Caco-2 (cell line): Measurements from ENCODE around the gene PLA2G4B. TPM values are rescaled to one million over a fixed set of nuclear protein-coding genes. Genes with fewer than 3 reads are reported as not detected.

Experiments
- BruUV-seq: library from RNA; stranded (reverse); fragments of 400-500 nt; replicated peaks from 2 replicates; lab custom pipeline; 2021; lab: Mats Ljungman, UMichigan
- CTCF ChIA-PET: fragments of 300-600 bp; sonication (Branson Sonifier 250); formaldehyde crosslinking; loops from one replicate; lab custom pipeline; 2022; ENCODE audit warnings: antibody characterized with exemption; lab: Charles Lee
- POLR2A ChIA-PET: fragments of 300-600 bp; sonication (Branson Sonifier 250); formaldehyde crosslinking; loops from one replicate; lab custom pipeline; 2022; ENCODE audit warnings: antibody characterized with exemption; lab: Charles Lee
- DNase-seq, 2 experiments: peaks; one replicate each; pipeline versions ENCODE4 v3.0.0 to v3.0.0-alpha.2; 2020 to 2022
- H3K27me3 ChIP-seq: replicated peaks from 2 replicates; pipeline ENCODE4 v1.6.0; 2011; ENCODE audit warnings: low read length; ENCODE audit not compliant: control insufficient read depth, insufficient read depth
- H3K36me3 ChIP-seq: 2 replicates; pipeline ENCODE4 v1.5.1; 2011; ENCODE audit warnings: low read length; ENCODE audit not compliant: control insufficient read depth, insufficient read depth
- H3K4me1 ChIP-seq: fragments of 250-450 bp; sonication (Bioruptor Pico); 2 replicates; pipeline ENCODE4 v1.5.1; 2020; ENCODE audit warnings: mild to moderate bottlenecking
- H3K4me3 ChIP-seq: 2 replicates; pipeline ENCODE4 v1.5.1; 2011; ENCODE audit warnings: low read depth, mild to moderate bottlenecking, control low read depth, low read length
- H3K9me3 ChIP-seq: fragments of 250-450 bp; sonication (Bioruptor Pico); 2 replicates; pipeline ENCODE4 v1.5.1; 2020; ENCODE audit warnings: mild to moderate bottlenecking, moderate library complexity
- H3K27ac Mint-ChIP-seq: one replicate; pipeline ENCODE4 v1.8.0; 2022; ENCODE audit warnings: mixed read lengths; ENCODE audit not compliant: unreplicated experiment
- H3K27me3 Mint-ChIP-seq: one replicate; pipeline ENCODE4 v1.8.0; 2022; ENCODE audit warnings: mixed read lengths; ENCODE audit not compliant: insufficient read depth, unreplicated experiment
- H3K36me3 Mint-ChIP-seq: one replicate; pipeline ENCODE4 v1.8.0; 2022; ENCODE audit warnings: mild to moderate bottlenecking, mixed read lengths; ENCODE audit not compliant: insufficient read depth, unreplicated experiment
- H3K4me1 Mint-ChIP-seq: one replicate; pipeline ENCODE4 v1.8.0; 2022; ENCODE audit warnings: low read depth, mixed read lengths; ENCODE audit not compliant: unreplicated experiment
- H3K4me3 Mint-ChIP-seq: one replicate; pipeline ENCODE4 v1.8.0; 2022; ENCODE audit warnings: mild to moderate bottlenecking, moderate library complexity, mixed read lengths; ENCODE audit not compliant: unreplicated experiment
- H3K9me3 Mint-ChIP-seq: one replicate; pipeline ENCODE4 v1.8.0; 2022; ENCODE audit warnings: mixed read lengths; ENCODE audit not compliant: unreplicated experiment
- CTCF ChIP-seq, 2 experiments: fragments of 200-600 bp in 1 of 2; IDR thresholded peaks; 1 replicate in 1 of 2; 2 replicates in 1 of 2; pipeline versions ENCODE4 v1.5.1 to v1.8.0; 2011 to 2022; ENCODE audit warnings: antibody characterized with exemption in 1 of 2, control low read depth in 1 of 2, inconsistent platforms in 1 of 2, low read depth in 1 of 2, low read length in 1 of 2, mild to moderate bottlenecking in 1 of 2, moderate library complexity in 1 of 2; ENCODE audit not compliant: insufficient read depth in 1 of 2, severe bottlenecking in 1 of 2, unreplicated experiment in 1 of 2
- intact Hi-C: fragments of 100-400 bp; cut with micrococcal nuclease; formaldehyde crosslinking; loops from one replicate; pipeline ENCODE4 v1.10.0; 2022; ENCODE audit not compliant: unreplicated experiment
- total RNA-seq: library from RNA; stranded (reverse); gene quantifications from 2 replicates; pipeline ENCODE4 v1.2.3, GENCODE V29; 2022

The PLA2G4B gene
- total RNA-seq, 1 experiment from 2014 or later = 6.0 TPM

- Histone ChIP-seq H3K36me3 (no peaks in the 10 kb centered on the region; the same call in none of the 2 replicates), H3K9me3 (no peaks in the 10 kb centered on the region), H3K4me1 (no peaks in the 10 kb centered on the region), H3K4me3 (no peak overlapping the region), H3K27me3 (no peaks in the 10 kb centered on the region)
- no TSS peak for BruUV-seq
- CTCF ChIA-PET = no interaction called here
- intact Hi-C loops = no loop called here
- no peak overlapping the region for H3K27ac Mint-ChIP-seq
- H3K27me3 Mint-ChIP-seq = no peaks in the 10 kb centered on the region
- H3K36me3 Mint-ChIP-seq = peaks cover 15% of the 10 kb centered on the region
- H3K4me3 Mint-ChIP-seq = no peak overlapping the region
- H3K9me3 Mint-ChIP-seq = no peaks in the 10 kb centered on the region
- no peaks in the 10 kb centered on the region for H3K4me1 Mint-ChIP-seq
- TF ChIP-seq CTCF (IDR thresholded peaks at IDR 0.05; ENCODE audit: insufficient read depth in 1 of 2, low read depth in 1 of 2, low read length in 1 of 2, severe bottlenecking in 1 of 2, unreplicated experiment in 1 of 2) = no peak
- POLR2A ChIA-PET = no interaction called here
- DNase-seq = no peak
Measured at GRCh38 chr15:41822471-41822870, 16.2 kb upstream of the PLA2G4B start.

DNA sequence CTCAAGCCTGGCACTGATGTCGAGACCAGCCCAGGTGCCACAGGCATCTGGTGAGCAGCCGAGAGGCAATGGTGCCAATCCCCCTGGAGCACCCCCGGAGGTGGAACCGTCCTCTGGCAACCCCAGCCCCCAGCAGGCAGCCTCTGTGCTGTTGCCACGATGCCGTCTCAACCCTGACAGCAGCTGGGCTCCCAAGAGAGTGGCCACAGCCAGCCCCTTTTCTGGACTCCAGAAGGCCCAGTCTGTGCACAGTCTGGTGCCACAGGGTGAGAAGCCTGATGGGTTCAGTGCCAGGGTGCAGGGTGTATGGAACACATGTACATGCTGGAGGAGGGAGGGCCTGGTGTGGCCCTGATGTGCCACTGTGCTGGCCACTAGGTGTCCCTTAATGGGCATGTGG lies 15.7 kb upstream of the PLA2G4B start:
- Mint-ChIP-seq H3K4me3 (no peak overlapping the region), H3K4me1 (no peaks in the 10 kb centered on the region), H3K9me3 (no peaks in the 10 kb centered on the region), H3K27ac (no peak overlapping the region), H3K27me3 (no peaks in the 10 kb centered on the region), H3K36me3 (peaks cover 19% of the 10 kb centered on the region)
- intact Hi-C loops = no loop called here
- H3K4me1 ChIP-seq = no peaks in the 10 kb centered on the region
- no TSS peak for BruUV-seq
- POLR2A ChIA-PET = no interaction called here
- H3K36me3 ChIP-seq = no peaks in the 10 kb centered on the region; the same call in none of the 2 replicates
- CTCF ChIA-PET = no interaction called here
- H3K9me3 ChIP-seq = no peaks in the 10 kb centered on the region
- H3K27me3 ChIP-seq = no peaks in the 10 kb centered on the region
- TF ChIP-seq CTCF (IDR thresholded peaks at IDR 0.05; ENCODE audit: insufficient read depth in 1 of 2, low read depth in 1 of 2, low read length in 1 of 2, severe bottlenecking in 1 of 2, unreplicated experiment in 1 of 2) = no peak
- no peak overlapping the region for H3K4me3 ChIP-seq
- DNase-seq = no peak

GRCh38 chr15:41823502-41823901 lies 15.1 kb upstream of the PLA2G4B start:
- CTCF ChIA-PET = interaction anchor here (0.7 kb wide), 1 partner anchor 230 kb away, joined by 3 read pairs; no protein-coding TSS in a partner anchor
- BruUV-seq = no TSS peak

More at GRCh38 chr15:41823502-41823901, 15.1 kb upstream of the PLA2G4B start:
- Histone ChIP-seq H3K9me3 (no peaks in the 10 kb centered on the region), H3K36me3 (no peaks in the 10 kb centered on the region; the same call in none of the 2 replicates), H3K27me3 (no peaks in the 10 kb centered on the region), H3K4me3 (no peak overlapping the region), H3K4me1 (no peaks in the 10 kb centered on the region)
- TF ChIP-seq CTCF (IDR thresholded peaks at IDR 0.05; ENCODE audit: insufficient read depth in 1 of 2, low read depth in 1 of 2, low read length in 1 of 2, severe bottlenecking in 1 of 2, unreplicated experiment in 1 of 2) = no peak
- Mint-ChIP-seq H3K9me3 (no peaks in the 10 kb centered on the region), H3K36me3 (peaks cover 24% of the 10 kb centered on the region), H3K27me3 (no peaks in the 10 kb centered on the region), H3K27ac (no peak overlapping the region), H3K4me1 (peaks cover 4% of the 10 kb centered on the region), H3K4me3 (no peak overlapping the region)
- no peak for DNase-seq
- POLR2A ChIA-PET = no interaction called here
- intact Hi-C loops = no loop called here
